ENCODE data around the gene CCDC146.
"Not testable (repeated sequence)": the region's sequence is repeated elsewhere in the genome, so short reads cannot be mapped to it uniquely, and the experiment has no call there.

The CCDC146 gene

GRCh38 chr7:77152232-77152631 lies 29.8 kb downstream of the CCDC146 start:
- FAIRE-seq: not testable (repeated sequence)

DNA sequence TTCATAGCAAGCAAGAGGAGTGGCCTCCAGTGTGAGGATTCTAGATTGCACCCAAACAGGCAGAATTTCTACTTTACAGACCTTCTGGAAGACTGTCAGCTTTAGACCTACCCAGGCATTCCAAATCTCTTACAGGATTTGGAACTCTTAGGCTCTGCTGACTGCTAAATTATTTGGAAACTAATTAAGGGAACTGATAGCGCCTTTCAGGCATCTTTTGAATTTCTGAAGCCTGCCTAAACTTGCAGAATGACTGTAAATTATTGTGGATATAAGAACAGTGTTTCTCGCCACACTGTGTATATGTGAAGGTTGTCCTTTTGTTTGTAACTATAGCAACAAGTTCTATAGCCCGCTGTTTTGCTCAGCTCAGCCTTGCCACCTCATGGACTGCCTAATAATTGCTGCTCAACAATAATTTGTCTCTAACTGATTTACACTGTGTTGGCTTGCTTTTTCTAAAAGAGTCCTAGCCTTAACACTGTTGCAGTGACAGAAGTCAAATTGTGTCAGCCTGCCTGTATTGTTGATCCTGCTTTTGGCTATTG lies 32.6 kb downstream of the CCDC146 start:
- not testable (repeated sequence) for FAIRE-seq

DNA sequence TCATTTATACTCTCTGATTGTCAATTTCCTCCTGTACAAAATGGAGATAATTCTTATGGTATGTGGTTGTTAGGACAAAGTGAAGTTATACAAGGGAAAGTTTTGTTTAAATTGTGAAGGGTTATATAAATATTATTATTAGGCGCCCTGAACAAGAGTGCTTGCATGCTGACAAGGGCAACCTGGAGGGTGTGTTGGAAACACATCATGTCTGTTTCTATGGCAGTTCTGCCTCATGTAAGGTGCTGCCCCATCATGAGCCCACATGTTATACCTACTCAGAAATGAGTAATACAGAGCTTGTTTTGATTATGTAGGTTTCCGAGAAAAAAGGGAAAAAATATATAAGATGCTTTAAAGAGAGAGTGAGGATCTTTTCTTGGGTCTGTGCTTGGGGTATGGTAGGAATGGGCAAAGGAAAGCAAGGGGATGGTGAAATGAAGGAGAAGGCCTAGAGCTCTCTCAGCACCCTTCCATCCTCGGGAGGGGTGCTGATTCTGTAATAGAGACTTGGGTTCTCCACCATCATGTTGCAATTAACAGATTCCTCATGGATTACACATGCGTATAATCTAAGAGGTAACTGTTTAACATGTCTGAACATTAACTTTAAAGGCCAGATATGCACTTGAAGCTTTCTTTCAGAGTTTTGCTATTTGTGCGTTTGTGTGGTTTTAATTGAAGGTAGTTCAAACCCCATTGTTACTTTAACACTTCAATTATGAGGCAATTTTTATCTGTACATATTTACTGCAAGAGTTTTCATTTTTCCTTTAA lies 33.4 kb downstream of the CCDC146 start:
- FAIRE-seq: not testable (repeated sequence)

GRCh38 chr7:77157034-77157433 lies 34.6 kb downstream of the CCDC146 start:
- FAIRE-seq: not testable (repeated sequence)

DNA sequence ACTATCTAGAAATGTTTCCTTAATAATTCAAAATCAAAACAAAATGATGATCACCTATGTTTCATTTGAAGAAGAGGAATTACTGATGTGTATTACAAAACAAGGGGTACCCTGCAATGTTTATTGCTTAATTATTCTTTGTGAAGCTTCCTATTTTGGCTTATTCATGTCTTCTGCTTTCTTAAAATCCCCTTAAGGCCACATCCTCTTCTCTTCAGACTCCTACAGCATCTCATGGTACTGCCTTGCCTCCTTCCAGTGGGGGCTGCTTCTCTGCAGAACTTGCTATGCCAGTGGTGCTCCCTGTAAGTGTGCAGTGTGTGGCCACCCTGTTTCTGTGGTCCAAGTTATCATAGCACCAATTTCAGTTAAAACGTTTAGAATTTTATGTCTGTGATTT lies 35.0 kb downstream of the CCDC146 start:
- no peak for FAIRE-seq

GRCh38 chr7:77171073-77171472 lies 48.7 kb downstream of the CCDC146 start:
- not testable (repeated sequence) for FAIRE-seq

DNA sequence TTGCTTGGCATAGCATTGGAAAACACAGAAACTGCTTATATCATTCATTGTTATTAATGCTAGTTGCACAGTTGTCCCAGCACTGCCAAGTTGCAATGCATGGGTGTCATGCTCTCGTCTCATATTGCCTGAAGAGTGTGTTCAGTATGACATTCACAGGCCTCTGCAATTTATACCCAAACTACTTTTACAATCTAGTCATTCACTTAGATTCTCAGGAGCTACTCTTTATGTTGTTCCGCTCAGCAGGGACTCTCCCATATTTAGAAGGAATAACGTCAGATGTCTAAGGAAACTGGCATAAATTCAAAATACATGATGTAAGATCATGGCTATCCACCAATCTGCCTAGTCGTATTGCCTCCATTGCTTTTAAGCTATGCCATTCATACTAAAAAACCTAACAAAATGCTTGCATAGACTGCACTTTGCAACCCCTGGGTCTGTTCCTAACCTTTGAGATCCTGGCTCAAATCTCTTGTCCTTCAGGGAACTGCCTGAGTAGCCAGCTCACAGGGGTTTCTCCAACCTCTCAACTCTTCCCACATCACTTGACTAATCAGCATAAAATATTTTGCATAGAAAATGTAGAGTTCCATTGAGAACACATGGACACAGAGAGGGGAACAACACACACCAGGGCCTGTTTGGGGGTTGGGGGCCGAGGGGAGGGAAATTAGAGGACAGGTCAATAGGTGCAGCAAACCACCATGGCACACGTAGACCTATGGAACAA lies 50.2 kb downstream of the CCDC146 start:
- FAIRE-seq: not testable (repeated sequence)

GRCh38 chr7:77174418-77174817 lies 52.0 kb downstream of the CCDC146 start:
- not testable (repeated sequence) for FAIRE-seq

DNA sequence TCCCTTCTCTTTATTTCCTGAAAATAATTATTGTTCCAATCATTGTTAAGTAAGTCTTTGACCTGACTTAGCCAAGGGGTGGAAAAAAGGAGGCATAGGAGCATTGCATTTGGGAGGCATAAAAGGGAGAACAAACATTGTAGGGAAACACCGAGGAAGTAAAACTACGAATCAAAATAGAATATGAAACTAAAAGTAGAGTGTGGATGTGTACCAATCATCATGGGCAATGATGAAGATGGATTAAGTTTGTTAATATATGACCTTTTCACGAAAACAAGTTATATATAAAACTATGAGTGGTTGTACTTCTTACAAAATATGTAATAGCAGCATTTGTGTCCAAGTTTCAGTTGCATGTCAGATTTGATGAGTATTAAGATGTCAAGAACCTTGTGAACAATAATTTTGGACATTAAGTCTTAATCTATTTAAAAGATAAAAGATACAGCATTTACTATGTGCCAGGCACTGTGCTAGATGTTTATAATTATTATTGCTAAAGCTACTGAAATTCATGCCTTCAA lies 52.9 kb downstream of the CCDC146 start:
- not testable (repeated sequence) for FAIRE-seq

- not testable (repeated sequence) for FAIRE-seq
Measured at GRCh38 chr7:77177321-77177904, 55.0 kb downstream of the CCDC146 start.

GRCh38 chr7:77178024-77178423 lies 55.6 kb downstream of the CCDC146 start:
- FAIRE-seq: not testable (repeated sequence)

DNA sequence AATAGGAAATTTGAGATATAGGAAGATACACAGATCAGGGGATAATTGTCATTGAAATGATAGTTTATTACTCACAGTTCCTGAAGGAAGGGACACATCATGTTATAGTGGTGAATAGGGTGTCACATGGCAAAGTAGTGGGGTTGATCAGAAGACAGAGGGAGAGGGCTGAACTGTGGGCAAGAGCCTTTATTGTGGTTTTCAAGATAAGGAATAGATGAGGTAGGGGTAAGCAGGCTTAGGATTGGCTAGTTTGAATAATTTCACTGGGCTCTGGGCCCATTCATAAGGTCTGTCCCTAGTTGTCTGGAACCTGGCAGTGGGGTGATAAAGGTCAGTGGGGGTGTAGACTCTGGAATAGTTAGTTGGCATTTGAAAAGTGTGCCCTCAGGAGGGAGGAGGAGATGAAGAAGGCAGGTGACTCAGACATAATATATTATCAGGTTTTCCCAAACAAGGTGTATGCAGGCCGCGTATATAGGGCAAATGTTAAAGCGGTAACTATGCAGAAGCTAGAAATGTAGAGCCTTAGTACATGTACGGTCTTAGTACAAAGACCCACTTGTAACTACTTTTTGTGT lies 58.7 kb downstream of the CCDC146 start:
- no peak for FAIRE-seq

DNA sequence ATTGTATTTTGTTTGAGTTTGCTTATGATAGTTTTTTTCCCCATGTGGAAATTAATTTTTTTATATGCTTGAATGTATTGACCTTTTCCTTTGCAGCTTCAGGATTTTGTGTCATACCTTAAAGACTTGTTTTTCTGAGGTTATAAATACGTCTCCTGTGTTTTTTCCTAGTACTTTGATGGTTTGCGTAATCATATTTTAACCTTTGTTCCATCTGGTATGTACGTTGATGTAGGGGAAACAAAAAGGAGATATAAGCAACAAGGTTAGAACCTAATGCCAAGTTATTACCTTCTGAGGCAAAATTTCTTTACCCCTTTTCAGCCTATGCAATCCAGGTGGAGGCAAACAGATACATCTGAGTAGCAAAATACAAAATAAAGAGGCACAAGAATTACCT lies 59.3 kb downstream of the CCDC146 start:
- FAIRE-seq: no peak

DNA sequence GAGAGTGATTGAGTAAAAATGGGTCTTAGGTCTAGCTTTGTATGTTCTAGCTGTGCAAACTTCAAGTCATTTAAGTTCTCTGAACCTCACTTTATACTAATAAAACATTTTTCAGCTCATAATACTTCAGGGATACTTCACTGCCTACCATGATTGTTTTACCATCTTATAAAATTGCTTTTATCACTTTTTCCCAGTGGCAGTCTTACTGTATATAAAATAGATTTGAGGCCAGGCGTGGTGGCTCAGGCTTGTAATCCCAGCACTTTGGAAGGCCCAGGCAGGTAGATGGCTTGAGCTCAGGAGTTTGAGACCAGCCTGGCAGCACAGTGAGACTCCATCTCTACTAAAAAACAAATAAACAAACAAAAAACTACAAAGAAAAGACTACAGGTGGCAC lies 59.8 kb downstream of the CCDC146 start:
- FAIRE-seq: no peak

DNA sequence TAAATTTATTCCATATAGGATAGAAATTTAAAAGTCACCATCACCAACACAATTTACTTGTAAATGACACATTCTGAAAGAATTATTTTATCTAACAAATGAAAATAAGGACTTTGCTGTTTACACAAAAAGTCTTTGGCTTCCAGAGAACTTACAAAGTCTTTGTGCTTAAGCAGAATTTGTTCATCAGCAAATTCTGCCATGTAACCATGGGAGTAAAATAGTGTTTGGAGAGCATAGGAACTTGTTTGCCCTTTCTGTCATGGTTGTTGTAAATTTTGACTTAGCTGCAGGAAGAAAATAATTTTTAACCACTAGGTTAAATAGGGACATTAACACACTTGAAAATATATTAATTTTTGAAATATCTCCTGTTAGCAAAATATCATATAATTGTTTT lies 62.0 kb downstream of the CCDC146 start:
- peak; percentile 89 for FAIRE-seq

GRCh38 chr7:77184990-77185389 lies 62.6 kb downstream of the CCDC146 start:
- no peak for FAIRE-seq

DNA sequence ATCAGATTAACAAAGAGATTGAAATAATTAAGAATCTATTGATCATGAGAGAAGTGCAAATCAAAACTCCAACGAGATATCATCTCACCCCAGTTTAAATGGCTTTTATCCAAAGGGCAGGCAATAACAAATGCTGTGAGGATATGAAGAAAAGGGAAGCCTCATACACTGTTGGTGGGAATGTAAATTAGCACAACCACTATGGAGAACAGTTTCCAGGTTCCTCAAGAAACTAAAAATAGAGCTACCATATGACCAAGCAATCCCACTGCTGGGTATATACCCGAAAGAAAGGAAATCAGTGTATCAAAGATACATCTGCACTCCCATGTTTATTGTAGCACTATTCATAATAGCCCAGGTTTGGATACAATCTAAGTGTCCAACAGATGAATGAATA lies 63.5 kb downstream of the CCDC146 start:
- no peak for FAIRE-seq

DNA sequence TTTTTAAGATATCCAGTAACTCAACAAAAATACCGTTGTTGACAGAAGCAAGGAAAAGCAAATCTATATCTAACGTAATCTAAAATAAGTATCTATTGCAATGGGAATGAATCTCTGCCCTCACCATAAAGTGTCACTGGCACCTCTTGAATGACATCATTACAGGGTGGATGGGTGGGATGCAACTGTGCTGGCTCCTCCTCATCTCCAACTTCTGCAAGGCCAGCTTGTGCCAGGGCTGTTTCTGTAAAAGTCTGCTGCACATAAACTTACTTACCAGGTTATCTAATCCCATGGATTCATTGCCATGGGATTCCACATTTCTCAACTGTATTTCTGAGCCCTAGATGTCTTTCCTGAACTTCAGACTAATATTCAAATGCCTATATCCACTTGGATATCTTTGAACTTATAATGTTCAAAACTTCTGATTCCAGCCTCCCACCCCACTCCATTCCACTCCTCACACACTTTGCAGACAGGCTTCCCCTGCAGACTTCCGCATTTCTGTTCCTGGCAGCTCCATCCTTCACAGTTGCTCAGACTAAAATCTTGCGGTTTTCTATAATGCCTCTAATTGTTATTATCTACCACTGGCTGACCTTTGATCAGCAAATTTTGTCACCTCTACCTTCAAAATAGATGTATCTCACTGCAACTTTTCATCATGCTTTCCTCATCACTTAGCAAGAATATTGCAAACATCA lies 66.5 kb downstream of the CCDC146 start:
- FAIRE-seq: no peak

DNA sequence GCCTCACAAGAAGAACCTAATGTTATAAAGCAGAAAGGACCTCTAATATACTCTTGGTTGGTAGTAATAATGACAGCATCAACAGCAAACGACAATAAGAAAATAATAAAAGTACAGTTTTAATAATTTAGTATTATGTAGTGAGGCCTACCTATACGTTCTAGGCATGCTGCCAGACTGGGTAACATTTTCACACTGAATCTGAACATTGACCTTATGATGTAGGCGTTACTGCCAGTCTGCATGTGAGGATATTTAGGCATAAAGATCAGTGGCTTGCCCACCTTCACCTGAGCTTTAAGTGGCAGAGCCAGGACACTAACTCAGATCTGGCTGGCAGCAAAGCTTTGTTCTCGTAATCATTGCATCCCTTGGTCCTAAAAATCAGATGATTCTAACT lies 74.7 kb downstream of the CCDC146 start:
- FAIRE-seq: no peak

- no peak for FAIRE-seq
Measured at GRCh38 chr7:77199013-77199966, 76.9 kb downstream of the CCDC146 start, which contains the start of gene FGL2. Gene FGL2 (minus strand): TSS chr7:77199819. CDS start chr7:77199793, 26 bp downstream.

DNA sequence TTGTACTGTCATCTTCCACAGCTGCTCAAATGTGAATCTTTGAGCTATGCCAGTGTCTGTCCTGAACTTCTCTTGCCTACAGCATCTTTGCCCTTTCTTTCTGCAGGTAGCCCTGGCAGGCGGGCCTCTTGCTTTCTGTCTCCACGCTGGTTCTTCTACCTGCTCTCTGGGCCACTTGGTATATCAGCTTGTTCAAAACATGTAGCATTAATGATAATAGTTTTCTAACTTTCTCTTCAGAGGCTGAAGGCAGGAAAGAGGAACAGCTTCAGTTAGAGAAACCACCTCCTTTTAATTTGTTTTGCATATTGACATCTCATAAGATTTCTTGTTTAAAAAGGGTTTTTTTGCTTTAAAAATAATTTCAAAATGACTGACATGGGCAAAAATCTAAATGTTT lies 78.1 kb downstream of the CCDC146 start:
- no peak for FAIRE-seq
